HEK293 (cell line): Measurements from ENCODE around the gene KLHL14.
A peak's percentile ranks its signal among the peaks of the same experiment; 100 is the strongest.
"Not testable (repeated sequence)": the region's sequence is repeated elsewhere in the genome, so short reads cannot be mapped to it uniquely, and the experiment has no call there.

Experiments
- CTCF ChIA-PET: fragments of 350-600 bp; formaldehyde crosslinking; extraction: SDS; loops from one replicate; lab custom pipeline; 2021; ENCODE audit warnings: antibody characterized with exemption; lab: Yijun Ruan, JAX
- POLR2A ChIA-PET: fragments of 300-600 bp; formaldehyde crosslinking; extraction: SDS; loops from one replicate; lab custom pipeline; 2020; ENCODE audit warnings: antibody characterized with exemption, inconsistent platforms; lab: Yijun Ruan, JAX
- H3K27ac ChIP-seq: fragments of 200-500 bp; sonication (Bioruptor generic); 2 replicates; pipeline ENCODE4 v1.5.1; 2014; ENCODE audit warnings: low read depth, low read length, control low read depth, inconsistent platforms; ENCODE audit errors: extremely low read depth
- H3K36me3 ChIP-seq, 2 experiments: fragments of 200-500 bp in 1 of 2; sonication (Bioruptor generic) in 1 of 2; 1 replicate in 1 of 2; 2 replicates in 1 of 2; pipeline ENCODE4 v1.5.1; 2014 to 2017; ENCODE audit warnings: inconsistent platforms in 2 of 2, low read length in 2 of 2; ENCODE audit not compliant: control insufficient read depth in 2 of 2, insufficient read depth in 1 of 2
- H3K4me1 ChIP-seq: fragments of 200-500 bp; sonication (Bioruptor generic); 2 replicates; pipeline ENCODE4 v1.5.1; 2014; ENCODE audit warnings: mild to moderate bottlenecking, low read length, inconsistent platforms; ENCODE audit not compliant: control insufficient read depth, insufficient read depth
- H3K4me3 ChIP-seq: 2 replicates; pipeline ENCODE4 v1.5.1; 2011; ENCODE audit warnings: low read depth, mild to moderate bottlenecking, control low read depth, low read length, moderate library complexity
- H3K9me3 ChIP-seq: fragments of 200-500 bp; sonication (Bioruptor generic); 2 replicates; pipeline ENCODE4 v1.5.1; 2014; ENCODE audit warnings: low read depth, low read length, inconsistent platforms; ENCODE audit not compliant: control insufficient read depth, insufficient read depth
- GLI2 ChIP-seq: fragments of 450-650 bp; formaldehyde crosslinking; IDR thresholded peaks from 2 replicates; pipeline ENCODE4; 2017; ENCODE audit warnings: missing biosample characterization, missing genetic modification characterization, low read depth, borderline replicate concordance
- KLF7 ChIP-seq: fragments of 450-650 bp; formaldehyde crosslinking; IDR thresholded peaks from 2 replicates; pipeline ENCODE4 v1.5.1; 2016; ENCODE audit warnings: missing biosample characterization, missing genetic modification characterization, borderline replicate concordance
- MEIS1 ChIP-seq: sonication (generic); formaldehyde crosslinking; IDR thresholded peaks from 2 replicates; pipeline ENCODE4 v1.8.1; 2022; ENCODE audit warnings: missing genetic modification reagents, mild to moderate bottlenecking, borderline replicate concordance
- ZBTB1 ChIP-seq: fragments of 450-650 bp; formaldehyde crosslinking; IDR thresholded peaks from 2 replicates; pipeline ENCODE4 v1.5.1; 2016; ENCODE audit warnings: missing biosample characterization, missing genetic modification characterization
- ZBTB21 ChIP-seq: fragments of 450-650 bp; formaldehyde crosslinking; IDR thresholded peaks from 2 replicates; pipeline ENCODE4 v1.5.1; 2017; ENCODE audit warnings: missing biosample characterization, missing genetic modification characterization
- ZNF146 ChIP-seq: fragments of 450-650 bp; formaldehyde crosslinking; IDR thresholded peaks from 2 replicates; pipeline ENCODE4 v1.5.1; 2016; ENCODE audit warnings: missing biosample characterization, missing genetic modification characterization
- ZNF335 ChIP-seq: fragments of 450-650 bp; formaldehyde crosslinking; conservative IDR thresholded peaks from 2 replicates; pipeline ENCODE4 v1.5.1; 2016; ENCODE audit warnings: missing biosample characterization, missing genetic modification characterization
- ZNF530 ChIP-seq: fragments of 450-650 bp; formaldehyde crosslinking; IDR thresholded peaks from 2 replicates; pipeline ENCODE4 v1.5.1; 2016; ENCODE audit warnings: low read depth, missing biosample characterization, missing genetic modification characterization
- ZNF626 ChIP-seq: fragments of 450-650 bp; sonication (Bioruptor Pico); formaldehyde crosslinking; IDR thresholded peaks from 2 replicates; pipeline ENCODE4 v1.5.1; 2018; ENCODE audit warnings: missing biosample characterization, missing genetic modification characterization, inconsistent platforms
- TF ChIP-seq, protein P1 (sequence below): fragments of 450-650 bp; formaldehyde crosslinking; optimal IDR thresholded peaks from 2 replicates; pipeline ENCODE3; 2016; ENCODE audit warnings: missing biosample characterization, mild to moderate bottlenecking, missing genetic modification characterization
- TF ChIP-seq, protein P2 (sequence below): fragments of 450-650 bp; formaldehyde crosslinking; IDR thresholded peaks from 2 replicates; pipeline ENCODE4 v1.5.1; 2016; ENCODE audit warnings: missing biosample characterization, missing genetic modification characterization
- TF ChIP-seq, protein P3 (sequence below): fragments of 450-650 bp; formaldehyde crosslinking; IDR thresholded peaks from 2 replicates; pipeline ENCODE4 v1.5.1; 2016; ENCODE audit warnings: missing biosample characterization, missing genetic modification characterization, low read depth

Gene KLHL14

DNA sequence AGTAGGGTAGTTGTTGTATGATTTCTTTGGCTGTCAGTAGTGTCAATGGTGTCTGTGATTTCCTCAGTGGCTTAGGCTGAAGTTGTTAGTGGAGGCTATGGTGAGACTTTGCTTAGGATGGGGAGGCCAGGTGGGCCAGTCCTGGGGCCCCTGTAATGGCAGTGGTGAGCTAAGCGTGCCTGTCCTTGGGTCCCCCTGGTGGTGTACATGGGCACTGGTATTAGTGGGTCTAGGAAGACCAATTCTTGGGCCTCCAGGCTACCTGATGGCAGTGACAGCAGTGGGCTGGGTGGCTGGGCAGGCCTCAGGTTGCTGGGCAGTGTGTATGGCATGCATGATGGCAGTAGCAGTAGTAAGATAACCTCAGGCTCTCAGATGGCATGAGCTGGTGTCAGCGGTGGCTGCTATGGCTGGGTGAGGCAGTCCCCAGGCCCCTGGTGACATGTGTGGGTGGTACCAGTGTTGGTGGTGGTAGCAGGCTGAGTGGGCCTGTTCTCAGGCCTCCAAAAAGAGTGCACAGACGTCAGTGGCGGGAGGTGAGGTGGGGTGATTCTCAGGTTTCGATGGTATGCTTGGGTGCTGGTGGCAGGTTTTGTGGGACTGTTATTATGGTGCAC, 103.2 kb downstream of the KLHL14 start (continued):
- TF ChIP-seq ZNF335 (no peak), ZNF530 (tag by site-specific recombination) (no peak)

DNA sequence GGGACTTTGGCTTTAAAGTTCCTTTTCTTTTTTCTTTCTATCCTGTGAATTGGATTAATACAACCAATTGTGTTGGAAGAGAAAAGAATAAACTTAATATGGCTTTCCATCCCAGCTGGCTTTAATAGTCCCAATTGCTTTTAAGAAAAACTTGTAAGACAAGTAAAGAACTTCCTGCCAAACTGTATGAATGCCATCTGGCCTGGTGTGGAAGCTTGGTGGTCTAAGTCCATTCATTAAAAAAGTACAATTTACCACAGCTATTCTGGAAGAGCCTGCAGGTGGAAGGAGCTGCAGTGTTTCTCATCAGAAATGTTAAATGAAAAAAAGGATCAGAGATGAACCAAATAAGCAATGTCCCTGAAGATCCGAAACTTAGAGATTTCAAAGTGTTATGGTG, 103.9 kb downstream of the KLHL14 start:
- TF ChIP-seq ZBTB21 (tag by site-specific recombination), result no peak
- TF ChIP-seq ZNF626 (tag by site-specific recombination), result no peak
- TF ChIP-seq KLF7 (tag by site-specific recombination), result no peak
- no peak for TF ChIP-seq ZBTB1
- no peak for TF ChIP-seq GLI2 (tag by site-specific recombination)
- no peak for TF ChIP-seq MEIS1
- TF ChIP-seq, protein P1, sequence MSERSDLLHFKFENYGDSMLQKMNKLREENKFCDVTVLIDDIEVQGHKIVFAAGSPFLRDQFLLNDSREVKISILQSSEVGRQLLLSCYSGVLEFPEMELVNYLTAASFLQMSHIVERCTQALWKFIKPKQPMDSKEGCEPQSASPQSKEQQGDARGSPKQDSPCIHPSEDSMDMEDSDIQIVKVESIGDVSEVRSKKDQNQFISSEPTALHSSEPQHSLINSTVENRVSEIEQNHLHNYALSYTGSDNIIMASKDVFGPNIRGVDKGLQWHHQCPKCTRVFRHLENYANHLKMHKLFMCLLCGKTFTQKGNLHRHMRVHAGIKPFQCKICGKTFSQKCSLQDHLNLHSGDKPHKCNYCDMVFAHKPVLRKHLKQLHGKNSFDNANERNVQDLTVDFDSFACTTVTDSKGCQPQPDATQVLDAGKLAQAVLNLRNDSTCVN (tag by site-specific recombination), result no peak
- Histone ChIP-seq H3K4me1 (no peaks in the 10 kb centered on the region), H3K9me3 (no peaks in the 10 kb centered on the region), H3K27ac (no peak overlapping the region), H3K4me3 (no peak overlapping the region), H3K36me3 (no peaks in the 10 kb centered on the region)
- ChIA-PET POLR2A (no interaction called here), CTCF (no interaction called here)

DNA sequence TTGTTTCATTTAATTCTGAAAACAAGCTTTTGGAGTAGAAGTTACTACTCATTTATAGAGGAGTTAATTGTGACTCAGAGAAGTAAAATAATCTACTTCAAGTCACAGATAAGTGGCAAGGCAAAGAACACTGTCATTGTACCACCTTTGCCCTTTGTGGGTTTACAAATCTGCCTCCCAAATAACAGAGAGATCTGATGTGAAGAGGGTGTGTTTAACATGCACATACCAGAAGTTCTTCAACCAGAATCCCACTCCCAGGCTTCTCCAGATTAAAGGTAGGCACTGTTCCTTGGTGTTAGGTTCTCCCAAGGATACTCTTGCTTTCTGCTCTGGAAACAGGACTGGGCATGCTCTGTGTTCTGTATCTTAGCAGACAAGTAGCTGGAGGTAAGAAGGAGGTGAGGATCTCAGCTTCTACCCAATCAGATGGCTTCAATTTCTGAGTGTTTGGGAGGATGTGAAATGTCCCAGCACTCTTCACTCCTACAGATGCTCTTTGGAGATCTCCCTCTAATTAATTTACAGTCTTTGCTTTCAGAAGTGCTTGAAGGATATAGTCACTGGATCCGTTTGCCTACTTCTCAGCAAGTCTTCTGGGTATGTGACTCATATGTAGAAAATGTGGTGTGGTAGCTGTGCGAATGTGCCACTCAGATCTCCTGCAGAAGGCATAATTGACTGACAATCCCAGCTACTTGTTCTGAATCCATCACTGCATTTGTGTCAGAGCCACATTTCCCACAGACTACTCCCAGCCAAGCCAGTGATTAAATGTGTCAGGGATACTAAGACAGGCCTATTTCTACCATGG, 111.1 kb downstream of the KLHL14 start:
- H3K36me3 ChIP-seq, result no peaks in the 10 kb centered on the region
- H3K4me3 ChIP-seq, result no peak overlapping the region
- no peaks in the 10 kb centered on the region for H3K9me3 ChIP-seq
- H3K4me1 ChIP-seq, result no peaks in the 10 kb centered on the region
- CTCF ChIA-PET, result interaction anchor here (0.5 to 0.7 kb wide), 3 partner anchors 85 to 1061 kb away, joined by 3 read pairs; no protein-coding TSS in a partner anchor
- no peak for TF ChIP-seq ZNF146
- TF ChIP-seq, protein P2, sequence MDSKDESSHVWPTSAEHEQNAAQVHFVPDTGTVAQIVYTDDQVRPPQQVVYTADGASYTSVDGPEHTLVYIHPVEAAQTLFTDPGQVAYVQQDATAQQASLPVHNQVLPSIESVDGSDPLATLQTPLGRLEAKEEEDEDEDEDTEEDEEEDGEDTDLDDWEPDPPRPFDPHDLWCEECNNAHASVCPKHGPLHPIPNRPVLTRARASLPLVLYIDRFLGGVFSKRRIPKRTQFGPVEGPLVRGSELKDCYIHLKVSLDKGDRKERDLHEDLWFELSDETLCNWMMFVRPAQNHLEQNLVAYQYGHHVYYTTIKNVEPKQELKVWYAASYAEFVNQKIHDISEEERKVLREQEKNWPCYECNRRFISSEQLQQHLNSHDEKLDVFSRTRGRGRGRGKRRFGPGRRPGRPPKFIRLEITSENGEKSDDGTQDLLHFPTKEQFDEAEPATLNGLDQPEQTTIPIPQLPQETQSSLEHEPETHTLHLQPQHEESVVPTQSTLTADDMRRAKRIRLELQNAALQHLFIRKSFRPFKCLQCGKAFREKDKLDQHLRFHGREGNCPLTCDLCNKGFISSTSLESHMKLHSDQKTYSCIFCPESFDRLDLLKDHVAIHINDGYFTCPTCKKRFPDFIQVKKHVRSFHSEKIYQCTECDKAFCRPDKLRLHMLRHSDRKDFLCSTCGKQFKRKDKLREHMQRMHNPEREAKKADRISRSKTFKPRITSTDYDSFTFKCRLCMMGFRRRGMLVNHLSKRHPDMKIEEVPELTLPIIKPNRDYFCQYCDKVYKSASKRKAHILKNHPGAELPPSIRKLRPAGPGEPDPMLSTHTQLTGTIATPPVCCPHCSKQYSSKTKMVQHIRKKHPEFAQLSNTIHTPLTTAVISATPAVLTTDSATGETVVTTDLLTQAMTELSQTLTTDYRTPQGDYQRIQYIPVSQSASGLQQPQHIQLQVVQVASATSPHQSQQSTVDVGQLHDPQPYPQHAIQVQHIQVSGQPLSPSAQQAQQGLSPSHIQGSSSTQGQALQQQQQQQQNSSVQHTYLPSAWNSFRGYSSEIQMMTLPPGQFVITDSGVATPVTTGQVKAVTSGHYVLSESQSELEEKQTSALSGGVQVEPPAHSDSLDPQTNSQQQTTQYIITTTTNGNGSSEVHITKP (tag by site-specific recombination), result peak; percentile 64
- H3K27ac ChIP-seq, result no peak overlapping the region
- POLR2A ChIA-PET, result no interaction called here

DNA sequence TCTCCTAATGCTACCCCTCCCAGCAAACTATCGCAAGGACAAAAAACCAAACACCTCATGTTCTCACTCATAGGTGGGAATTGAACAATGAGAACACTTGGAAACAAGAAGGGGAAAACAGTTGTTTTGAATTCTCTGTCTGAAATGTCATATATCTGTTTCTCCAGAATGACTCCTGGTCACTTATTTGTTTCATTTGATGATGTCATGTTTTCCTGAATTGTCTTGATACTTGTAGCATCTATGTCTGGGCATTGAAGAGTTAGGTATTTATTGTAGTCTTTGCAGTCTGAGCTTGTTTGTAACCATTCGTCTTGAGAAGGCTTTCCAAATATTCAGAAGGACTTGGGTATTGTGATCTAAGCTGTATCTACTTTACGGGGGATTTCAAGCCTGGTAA, 118.3 kb downstream of the KLHL14 start:
- H3K27ac ChIP-seq, H3K36me3 ChIP-seq, H3K9me3 ChIP-seq, H3K4me3 ChIP-seq, H3K4me1 ChIP-seq: not testable (repeated sequence)
- TF ChIP-seq, protein P3, sequence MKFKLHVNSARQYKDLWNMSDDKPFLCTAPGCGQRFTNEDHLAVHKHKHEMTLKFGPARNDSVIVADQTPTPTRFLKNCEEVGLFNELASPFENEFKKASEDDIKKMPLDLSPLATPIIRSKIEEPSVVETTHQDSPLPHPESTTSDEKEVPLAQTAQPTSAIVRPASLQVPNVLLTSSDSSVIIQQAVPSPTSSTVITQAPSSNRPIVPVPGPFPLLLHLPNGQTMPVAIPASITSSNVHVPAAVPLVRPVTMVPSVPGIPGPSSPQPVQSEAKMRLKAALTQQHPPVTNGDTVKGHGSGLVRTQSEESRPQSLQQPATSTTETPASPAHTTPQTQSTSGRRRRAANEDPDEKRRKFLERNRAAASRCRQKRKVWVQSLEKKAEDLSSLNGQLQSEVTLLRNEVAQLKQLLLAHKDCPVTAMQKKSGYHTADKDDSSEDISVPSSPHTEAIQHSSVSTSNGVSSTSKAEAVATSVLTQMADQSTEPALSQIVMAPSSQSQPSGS (tag by site-specific recombination), result peak; percentile 68
- ChIA-PET POLR2A (interaction anchor here (0.6 kb wide), 1 partner anchor 498 kb away, joined by 3 read pairs; no protein-coding TSS in a partner anchor), CTCF (interaction anchor here (0.6 to 0.7 kb wide), 2 partner anchors 21 to 1504 kb away, joined by 4 read pairs; no protein-coding TSS in a partner anchor)
